ENCODE measurements around the gene TNFRSF18. TPM values are rescaled to one million over a fixed set of nuclear protein-coding genes. Genes with fewer than 3 reads are reported as not detected.

The TNFRSF18 gene
- polyA plus RNA-seq, 2 of the 4 experiments (the other 2 are of a cell fraction): not detected

GRCh38 chr1:1181129-1181937 is 25.1 kb downstream of the TNFRSF18 start (continued):
- no peak for TF ChIP-seq CHD2 (IDR thresholded peaks at IDR 0.05; ENCODE audit: low read length, partially characterized antibody)
- no peak for TF ChIP-seq TP53 (CRISPR knock-in tag; IDR thresholded peaks at IDR 0.05)
- no peak for TF ChIP-seq BCL3 (IDR thresholded peaks at IDR 0.05)
- no peak for TF ChIP-seq CBX2 (IDR thresholded peaks at IDR 0.05; ENCODE audit: borderline replicate concordance, low read depth)
- TF ChIP-seq TFCP2L1 (CRISPR knock-in tag; IDR thresholded peaks at IDR 0.05): no peak
- no peak for TF ChIP-seq NFE2L2 (conservative IDR thresholded peaks at IDR 0.05; ENCODE audit: low read length)
- TF ChIP-seq REST (IDR thresholded peaks at IDR 0.05): no peak

- no peak overlapping the region for H3K4me3 ChIP-seq
- POLR2A ChIA-PET: no interaction called here
- no peaks in the 10 kb centered on the region for H3K4me1 ChIP-seq
- DNase-seq (ENCODE audit: low read depth in 1 of 2, low spot score in 1 of 2) (no peak), ATAC-seq (no peak), FAIRE-seq (no peak)
- H3K4me2 ChIP-seq: no peak overlapping the region
- no peaks in the 10 kb centered on the region for H3K9me3 ChIP-seq
- WGBS (ENCODE audit: missing lambda C conversion rate): 100% methylated on average over 1 of the region's 51 CpGs
- CTCF ChIA-PET: interaction anchor here (0.6 to 1.2 kb wide), 3 partner anchors 57 to 121 kb away, joined by 3 to 5 read pairs (median 4); no protein-coding TSS in a partner anchor
- no peak overlapping the region for H3K27ac ChIP-seq
- no peak for TF ChIP-seq GATA3 (IDR thresholded peaks at IDR 0.05; ENCODE audit: borderline replicate concordance)
- no peak for TF ChIP-seq NPAS2 (CRISPR knock-in tag; IDR thresholded peaks at IDR 0.05; ENCODE audit: borderline replicate concordance)
- TF ChIP-seq NR3C1 (IDR thresholded peaks at IDR 0.05): no peak
- TF ChIP-seq CEBPB (IDR thresholded peaks at IDR 0.05): no peak
- no peak for TF ChIP-seq ZNF302 (CRISPR knock-in tag; IDR thresholded peaks at IDR 0.05)
- TF ChIP-seq NFE2L2 (conservative IDR thresholded peaks at IDR 0.05; ENCODE audit: low read length): no peak
- no peak for TF ChIP-seq RARB (CRISPR knock-in tag; IDR thresholded peaks at IDR 0.05)
- TF ChIP-seq SREBF2 (IDR thresholded peaks at IDR 0.05): no peak
- no peak for TF ChIP-seq ATOH8 (CRISPR knock-in tag; IDR thresholded peaks at IDR 0.05; ENCODE audit: low read depth)
- no peak for TF ChIP-seq HES2 (IDR thresholded peaks at IDR 0.05)
- no peak for TF ChIP-seq ZC3H11A (IDR thresholded peaks at IDR 0.05)
- no peak for TF ChIP-seq BCL3 (IDR thresholded peaks at IDR 0.05)
These were observed 26.2 kb downstream of the TNFRSF18 start for GRCh38 chr1:1179983-1180861.
